SK-N-SH (cell line): ENCODE measurements around the gene CSHL1.

ENCODE experiments used
- CTCF ChIP-seq: fragments of 200-600 bp; sonication (generic); IDR thresholded peaks from 2 replicates; pipeline ENCODE4 v1.6.1; 2017; ENCODE audit warnings: antibody characterized with exemption, mild to moderate bottlenecking, moderate library complexity
- FOSL2 ChIP-seq: IDR thresholded peaks from 2 replicates; pipeline ENCODE4 v1.4.0; 2012; ENCODE audit warnings: low read depth, mild to moderate bottlenecking, moderate library complexity, borderline replicate concordance
- RFX5 ChIP-seq: IDR thresholded peaks from 2 replicates; pipeline ENCODE4 v1.6.1; 2012; ENCODE audit warnings: mild to moderate bottlenecking, improper control_type of control experiment, low read length
- YY1 ChIP-seq: IDR thresholded peaks from 2 replicates; pipeline ENCODE4 v1.4.0; 2012; ENCODE audit warnings: low read depth, mild to moderate bottlenecking

DNA sequence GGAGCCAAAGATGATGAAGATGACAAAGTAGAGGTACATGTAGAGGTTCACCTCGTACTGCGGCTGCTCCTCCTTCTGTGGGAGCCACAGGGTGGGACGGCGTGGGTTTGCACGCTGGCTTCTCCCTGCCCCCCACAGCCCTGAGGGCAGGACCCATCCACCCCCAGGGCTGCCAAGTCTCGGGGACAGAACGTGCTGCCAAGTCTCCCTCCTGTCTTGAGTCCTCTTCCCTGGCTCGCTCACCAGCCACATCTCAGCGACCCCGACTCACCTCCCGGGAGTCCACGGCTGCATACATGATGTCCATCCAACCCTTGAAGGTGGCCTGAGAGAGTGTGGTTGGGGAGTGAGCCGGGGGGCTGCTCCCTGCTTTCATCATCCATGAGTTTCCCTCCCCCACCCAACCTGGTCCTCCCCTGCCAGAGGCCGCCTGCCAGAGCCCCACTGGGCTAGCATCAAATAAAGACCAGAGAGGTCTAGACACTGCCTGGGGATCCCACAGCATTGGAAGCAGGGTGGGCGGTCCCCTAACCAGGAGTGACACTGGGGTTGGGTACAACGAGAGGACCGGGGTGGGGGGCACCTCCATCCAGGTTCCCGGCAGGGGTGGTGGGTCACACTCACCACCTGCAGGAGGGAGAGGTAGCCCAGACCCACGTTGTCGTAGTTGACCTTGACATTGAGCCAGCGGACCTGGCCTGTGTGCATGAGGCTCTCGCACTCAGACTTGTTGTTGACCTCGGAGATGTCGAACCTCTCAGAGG lies 33.9 kb upstream of the CSHL1 start:
- TF ChIP-seq RFX5 (no peak), CTCF (no peak), YY1 (no peak), FOSL2 (no peak)
